Endothelial cell of umbilical vein (primary cell): ENCODE results near the gene POLR2E. TPM values are rescaled to one million over a fixed set of nuclear protein-coding genes. Genes with fewer than 3 reads are reported as not detected.

Experiments
- BruUV-seq: library from RNA; stranded (reverse); fragments of 400-500 nt; replicated peaks from 2 replicates; lab custom pipeline; 2021; lab: Mats Ljungman, UMichigan
- CTCF ChIA-PET: fragments of 300-600, 350-600 bp; sonication (Branson Sonifier 250); formaldehyde crosslinking; loops from one replicate; lab custom pipeline; 2021; ENCODE audit warnings: antibody characterized with exemption, inconsistent platforms; lab: Charles Lee
- POLR2A ChIA-PET: fragments of 300-600, 350-600 bp; sonication (Branson Sonifier 250); formaldehyde crosslinking; loops from one replicate; lab custom pipeline; 2021; ENCODE audit warnings: antibody characterized with exemption, inconsistent platforms; lab: Charles Lee
- DNase-seq: peaks from one replicate; pipeline ENCODE4 v3.0.0-alpha.2; 2011; ENCODE audit warnings: low read depth, low spot score
- FAIRE-seq: peaks from 2 replicates; lab custom pipeline; 2011; peaks lifted over from hg19 to GRCh38; lab: Jason Lieb, UNC
- H2AFZ ChIP-seq: 2 replicates; pipeline ENCODE4 v1.6.0; 2012; ENCODE audit warnings: low read depth, low read length, control low read depth, inconsistent platforms
- H3K27ac ChIP-seq: 2 replicates; pipeline ENCODE4 v1.5.1; 2011; ENCODE audit warnings: low read depth, mild to moderate bottlenecking, control low read depth, low read length, moderate library complexity; ENCODE audit not compliant: insufficient read depth
- H3K27me3 ChIP-seq, 2 experiments: 2 replicates each; pipeline versions ENCODE4 v1.6.0 to v1.6.1; 2011; ENCODE audit warnings: low read length in 2 of 2, mixed read lengths in 1 of 2; ENCODE audit not compliant: control insufficient read depth in 2 of 2, insufficient read depth in 2 of 2
- H3K36me3 ChIP-seq, 2 experiments: 2 replicates in 1 of 2; 3 replicates in 1 of 2; pipeline ENCODE4 v1.5.1; 2011; ENCODE audit warnings: low read length in 2 of 2, mild to moderate bottlenecking in 1 of 2, moderate library complexity in 1 of 2; ENCODE audit not compliant: control insufficient read depth in 2 of 2, insufficient read depth in 2 of 2; ENCODE audit errors: extremely low read depth in 1 of 2
- H3K4me1 ChIP-seq: 3 replicates; pipeline ENCODE4 v1.5.1; 2011; ENCODE audit warnings: mild to moderate bottlenecking, low read length; ENCODE audit not compliant: control insufficient read depth, insufficient read depth; ENCODE audit errors: extremely low read depth
- H3K4me2 ChIP-seq: 2 replicates; pipeline ENCODE4 v1.6.1; 2011; ENCODE audit warnings: low read length, control low read depth, mixed read lengths; ENCODE audit not compliant: insufficient read depth
- H3K4me3 ChIP-seq, 3 experiments: fragments of 200-600 bp in 1 of 3; sonication (generic), shearing (Covaris generic) in 1 of 3; replicated peaks in 1 of 3; 2 replicates each; pipeline ENCODE4 v1.5.1; 2011 to 2016; ENCODE audit warnings: control low read depth in 3 of 3, low read length in 3 of 3, mild to moderate bottlenecking in 2 of 3, inconsistent platforms in 1 of 3, low read depth in 1 of 3, moderate library complexity in 1 of 3; ENCODE audit not compliant: insufficient read depth in 1 of 3
- H3K79me2 ChIP-seq: 2 replicates; pipeline ENCODE4 v1.6.0; 2012; ENCODE audit warnings: low read length, inconsistent platforms; ENCODE audit not compliant: control insufficient read depth, insufficient read depth
- H3K9ac ChIP-seq: replicated peaks from 2 replicates; pipeline ENCODE3; 2011; ENCODE audit warnings: low read length, control low read depth; ENCODE audit not compliant: insufficient read depth; ENCODE audit errors: extremely low read depth
- H3K9me1 ChIP-seq: replicated peaks from 3 replicates; pipeline ENCODE4 v1.6.0; 2011; ENCODE audit warnings: mild to moderate bottlenecking, low read length; ENCODE audit not compliant: control insufficient read depth, insufficient read depth; ENCODE audit errors: extremely low read depth
- H3K9me3 ChIP-seq: replicated peaks from 2 replicates; pipeline ENCODE4 v1.5.1; 2012; ENCODE audit warnings: low read length, inconsistent platforms; ENCODE audit not compliant: control insufficient read depth, insufficient read depth
- H4K20me1 ChIP-seq: replicated peaks from 2 replicates; pipeline ENCODE3; 2011; ENCODE audit warnings: mild to moderate bottlenecking, low read length; ENCODE audit not compliant: control insufficient read depth, insufficient read depth; ENCODE audit errors: extremely low read depth
- CTCF ChIP-seq, 2 donors: IDR thresholded peaks; 1 replicate in 1 of 2; 2 replicates in 1 of 2; pipeline ENCODE4 v1.5.1; 2011; ENCODE audit warnings: low read length in 2 of 2, mild to moderate bottlenecking in 2 of 2, moderate library complexity in 2 of 2, control low read depth in 1 of 2, inconsistent platforms in 1 of 2, low read depth in 1 of 2; ENCODE audit not compliant: insufficient read depth in 1 of 2; ENCODE audit errors: extremely low read depth in 1 of 2
- EZH2 ChIP-seq: IDR thresholded peaks from 2 replicates; pipeline ENCODE4 v1.6.1; 2012; ENCODE audit warnings: borderline replicate concordance, low read depth, mild to moderate bottlenecking, moderate library complexity, low read length, inconsistent platforms; ENCODE audit not compliant: severe bottlenecking
- FOS ChIP-seq: IDR thresholded peaks from 2 replicates; pipeline ENCODE4 v1.6.1; 2011; ENCODE audit warnings: mild to moderate bottlenecking, low read length, moderate library complexity, borderline replicate concordance; ENCODE audit not compliant: insufficient read depth
- GATA2 ChIP-seq: IDR thresholded peaks from 2 replicates; pipeline ENCODE4 v1.7.0; 2011; ENCODE audit warnings: low read depth, mild to moderate bottlenecking, moderate library complexity, mixed read lengths, low read length; ENCODE audit not compliant: insufficient read length, insufficient read depth
- JUN ChIP-seq: IDR thresholded peaks from 2 replicates; pipeline ENCODE4 v1.6.1; 2011; ENCODE audit warnings: borderline replicate concordance, low read depth; ENCODE audit not compliant: insufficient read length, insufficient read depth
- MAX ChIP-seq: IDR thresholded peaks from 2 replicates; pipeline ENCODE4 v1.6.1; 2011; ENCODE audit not compliant: insufficient read depth, insufficient read length
- MYC ChIP-seq: IDR thresholded peaks from one replicate; pipeline ENCODE4 v1.6.1; 2011; ENCODE audit warnings: mild to moderate bottlenecking, low read depth, low read length
- POLR2A ChIP-seq: IDR thresholded peaks from 2 replicates; pipeline ENCODE4 v1.6.1; 2012; ENCODE audit warnings: low read depth, mild to moderate bottlenecking, control low read depth, low read length
- POLR2AphosphoS5 ChIP-seq: IDR thresholded peaks from 2 replicates; pipeline ENCODE4 v1.6.1; 2012; ENCODE audit warnings: low read depth, mild to moderate bottlenecking, control low read depth, low read length, moderate library complexity; ENCODE audit not compliant: insufficient read depth
- dilution Hi-C: fragments of 300-500 bp; cut with MboI; formaldehyde crosslinking; loops from one replicate; pipeline ENCODE4 v1.15.0; 2019; ENCODE audit warnings: low sequenced_read_pairs; ENCODE audit not compliant: extremely low pct_ligation_motif_present
- intact Hi-C: fragments of 100-400 bp; cut with micrococcal nuclease; formaldehyde crosslinking; loops from one replicate; pipeline ENCODE4 v1.10.0; 2022
- polyA plus RNA-seq, 4 experiments: library from polyadenylated mRNA; depleted of rRNA in 3 of 4; stranded (reverse) in 3 of 4; unstranded in 1 of 4; fragments of >200 nt; gene quantifications; 2 replicates each; pipeline versions ENCODE4 v1.2.1 to v1.2.3, GENCODE V29; 2011 to 2012; ENCODE audit warnings: missing spikeins in 1 of 4
- total RNA-seq: library from RNA; stranded (reverse); gene quantifications from 2 replicates; pipeline ENCODE4 v1.2.3, GENCODE V29; 2021

The POLR2E gene
- total and polyA plus RNA-seq, 2 donors (not counting 3 experiments of a cell fraction or from before 2014, with no cell fraction given): 272 to 344 TPM

- no peak for TF ChIP-seq GATA2
- H3K9me1 ChIP-seq: no peaks in the 10 kb centered on the region
- H3K4me3 ChIP-seq: no peak overlapping the region
- DNase-seq (no peak), FAIRE-seq (no peak)
- no peak overlapping the region for H2AFZ ChIP-seq
- H3K36me3 ChIP-seq: no peaks in the 10 kb centered on the region
- no peaks in the 10 kb centered on the region for H4K20me1 ChIP-seq
- no peak overlapping the region for H3K9ac ChIP-seq
- no peak overlapping the region for H3K4me2 ChIP-seq
- BruUV-seq: no TSS peak
- H3K79me2 ChIP-seq: no peaks in the 10 kb centered on the region
- dilution Hi-C loops (no loop called here), intact Hi-C loops (no loop called here)
- POLR2A ChIA-PET: interaction anchor here (1.4 kb wide), 1 partner anchor 24 kb away, joined by 4 read pairs; the partner anchor contains the start of gene GPX4
- H3K27me3 ChIP-seq: no peaks in the 10 kb centered on the region
- no peak overlapping the region for H3K27ac ChIP-seq
- H3K9me3 ChIP-seq: no peaks in the 10 kb centered on the region
- no peaks in the 10 kb centered on the region for H3K4me1 ChIP-seq
- CTCF ChIA-PET: interaction anchor here (1.9 kb wide), 1 partner anchor 12 kb away, joined by 4 read pairs; the partner anchor contains the start of gene ARHGAP45
These were observed 15.5 kb downstream of the POLR2E start for GRCh38 chr19:1079566-1080111.

GRCh38 chr19:1076951-1077350 is 18.2 kb downstream of the POLR2E start:
- H3K79me2 ChIP-seq: no peaks in the 10 kb centered on the region
- TF ChIP-seq MYC (no peak), GATA2 (no peak), POLR2A (no peak), EZH2 (no peak), CTCF (IDR thresholded peaks at IDR 0.05; ENCODE audit: extremely low read depth in 1 of 2, insufficient read depth in 1 of 2, low read depth in 1 of 2, low read length in 2 of 2) (no peak), MAX (no peak), POLR2AphosphoS5 (no peak), FOS (no peak), JUN (no peak)
- no peaks in the 10 kb centered on the region for H3K27me3 ChIP-seq
- no TSS peak for BruUV-seq
- no peaks in the 10 kb centered on the region for H4K20me1 ChIP-seq
- intact Hi-C loops: no loop called here
- no peak overlapping the region for H3K4me3 ChIP-seq
- no peak for DNase-seq
- no peak overlapping the region for H3K27ac ChIP-seq
- H3K36me3 ChIP-seq: no peaks in the 10 kb centered on the region
- H3K9me3 ChIP-seq: no peaks in the 10 kb centered on the region
- no peak overlapping the region for H3K4me2 ChIP-seq
- POLR2A ChIA-PET: no interaction called here
- no peaks in the 10 kb centered on the region for H3K4me1 ChIP-seq
- CTCF ChIA-PET: interaction anchor here (0.6 to 2.4 kb wide), 2 partner anchors 12 to 16 kb away, joined by 3 to 6 read pairs; no protein-coding TSS in a partner anchor
- H2AFZ ChIP-seq: no peak overlapping the region
- H3K9ac ChIP-seq: no peak overlapping the region
- no peaks in the 10 kb centered on the region for H3K9me1 ChIP-seq
- FAIRE-seq: no peak
- dilution Hi-C loops: no loop called here
